A172 (cell line): ENCODE measurements around the gene RCSD1. TPM values are rescaled to one million over a fixed set of nuclear protein-coding genes. Genes with fewer than 3 reads are reported as not detected.
A peak's percentile ranks its signal among the peaks of the same experiment; 100 is the strongest.
"Not testable (repeated sequence)": the region's sequence is repeated elsewhere in the genome, so short reads cannot be mapped to it uniquely, and the experiment has no call there.

Source experiments
- DNase-seq: peaks from one replicate; pipeline ENCODE4 v3.0.0-alpha.2; 2015; ENCODE audit warnings: low spot score
- total RNA-seq: library from RNA; depleted of rRNA; stranded (reverse); fragments of >200 nt; shearing (Covaris generic); gene quantifications from 2 replicates; pipeline ENCODE4 v1.2.3, GENCODE V29; 2014; rRNA removed

The RCSD1 gene
- total RNA-seq: 0.29 and 0.36 TPM in 2 replicates

- DNase-seq: no peak
Measured at GRCh38 chr1:167629681-167630567, at the start of gene RCSD1. RCSD1 (plus strand) TSS chr1:167630232; CDS start chr1:167630424, 192 bp downstream.

- no peak for DNase-seq
Measured at GRCh38 chr1:167582064-167582463, 48.0 kb upstream of the RCSD1 start.

GRCh38 chr1:167582722-167583121 is 47.3 kb upstream of the RCSD1 start:
- DNase-seq: no peak

GRCh38 chr1:167584581-167584980 is 45.5 kb upstream of the RCSD1 start:
- no peak for DNase-seq

- DNase-seq: no peak
Measured at GRCh38 chr1:167587342-167587741, 42.7 kb upstream of the RCSD1 start.

- no peak for DNase-seq
Measured at GRCh38 chr1:167587872-167588271, 42.2 kb upstream of the RCSD1 start.

- DNase-seq: no peak
Measured at GRCh38 chr1:167588361-167588760, 41.7 kb upstream of the RCSD1 start.

- no peak for DNase-seq
Measured at GRCh38 chr1:167592475-167592874, 37.6 kb upstream of the RCSD1 start.

- DNase-seq: no peak
Measured at GRCh38 chr1:167593860-167594259, 36.2 kb upstream of the RCSD1 start.

- no peak for DNase-seq
Measured at GRCh38 chr1:167594822-167595221, 35.2 kb upstream of the RCSD1 start.

GRCh38 chr1:167599957-167600581 is 30.0 kb upstream of the RCSD1 start:
- DNase-seq: peak; percentile 79

- DNase-seq: peak; percentile 23
Measured at GRCh38 chr1:167601442-167602383, 28.3 kb upstream of the RCSD1 start.

GRCh38 chr1:167602840-167603239 is 27.2 kb upstream of the RCSD1 start:
- no peak for DNase-seq

- no peak for DNase-seq
Measured at GRCh38 chr1:167605576-167605975, 24.5 kb upstream of the RCSD1 start.

- DNase-seq: no peak
Measured at GRCh38 chr1:167611983-167612382, 18.0 kb upstream of the RCSD1 start.

GRCh38 chr1:167612587-167613385 is 17.2 kb upstream of the RCSD1 start:
- DNase-seq: no peak

- DNase-seq: not testable (repeated sequence)
Measured at GRCh38 chr1:167613984-167614383, 16.0 kb upstream of the RCSD1 start.

- no peak for DNase-seq
Measured at GRCh38 chr1:167614851-167615250, 15.2 kb upstream of the RCSD1 start.

GRCh38 chr1:167616521-167616920 is 13.5 kb upstream of the RCSD1 start:
- DNase-seq: no peak

GRCh38 chr1:167617153-167618147 is 12.6 kb upstream of the RCSD1 start:
- DNase-seq: peak; percentile 60
